HG02571 (cell line): Measurements from ENCODE around the gene PAX9.

Experiments used
- ATAC-seq: cut with Tn5 transposase; IDR thresholded peaks from one replicate; pipeline ENCODE4 v1.9.1; 2021; ENCODE audit warnings: mild to moderate bottlenecking, moderate library complexity; ENCODE audit not compliant: unreplicated experiment

PAX9 gene

DNA sequence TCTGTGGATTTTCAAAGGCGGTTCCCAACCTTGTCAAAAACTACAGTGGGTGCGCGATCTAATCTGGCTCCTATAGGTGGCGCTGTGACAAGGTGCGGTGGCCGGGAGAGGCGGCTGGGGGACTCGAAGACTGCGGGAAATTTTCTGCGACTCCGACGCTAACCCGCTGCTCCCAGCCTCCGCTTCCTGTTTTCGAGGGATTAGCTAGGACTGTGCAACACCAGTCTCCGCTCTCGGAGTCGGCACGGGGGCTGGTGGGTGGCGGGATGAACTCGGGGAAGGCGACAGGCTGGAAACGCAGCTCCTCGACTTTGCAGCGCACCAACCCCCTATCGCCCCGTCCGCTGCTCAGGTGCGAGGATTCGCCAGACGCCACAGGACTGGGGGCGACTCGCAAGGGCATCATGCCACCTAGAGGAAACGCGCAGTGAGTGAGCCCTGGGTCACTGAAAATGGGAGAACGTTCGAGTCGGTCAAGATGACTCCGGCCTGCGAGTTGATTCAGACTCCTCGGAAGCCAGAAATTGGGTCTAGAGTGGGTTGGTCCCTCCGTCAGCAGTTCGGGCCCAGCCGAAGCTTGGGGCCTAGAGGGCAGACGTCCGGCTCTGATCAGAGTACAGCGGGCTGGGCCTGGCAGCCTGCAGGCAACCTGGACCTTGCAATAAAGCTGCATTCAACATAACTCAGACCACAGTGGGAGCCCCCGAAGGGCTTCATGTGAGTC is 5.5 kb upstream of the PAX9 start:
- no peak for ATAC-seq

DNA sequence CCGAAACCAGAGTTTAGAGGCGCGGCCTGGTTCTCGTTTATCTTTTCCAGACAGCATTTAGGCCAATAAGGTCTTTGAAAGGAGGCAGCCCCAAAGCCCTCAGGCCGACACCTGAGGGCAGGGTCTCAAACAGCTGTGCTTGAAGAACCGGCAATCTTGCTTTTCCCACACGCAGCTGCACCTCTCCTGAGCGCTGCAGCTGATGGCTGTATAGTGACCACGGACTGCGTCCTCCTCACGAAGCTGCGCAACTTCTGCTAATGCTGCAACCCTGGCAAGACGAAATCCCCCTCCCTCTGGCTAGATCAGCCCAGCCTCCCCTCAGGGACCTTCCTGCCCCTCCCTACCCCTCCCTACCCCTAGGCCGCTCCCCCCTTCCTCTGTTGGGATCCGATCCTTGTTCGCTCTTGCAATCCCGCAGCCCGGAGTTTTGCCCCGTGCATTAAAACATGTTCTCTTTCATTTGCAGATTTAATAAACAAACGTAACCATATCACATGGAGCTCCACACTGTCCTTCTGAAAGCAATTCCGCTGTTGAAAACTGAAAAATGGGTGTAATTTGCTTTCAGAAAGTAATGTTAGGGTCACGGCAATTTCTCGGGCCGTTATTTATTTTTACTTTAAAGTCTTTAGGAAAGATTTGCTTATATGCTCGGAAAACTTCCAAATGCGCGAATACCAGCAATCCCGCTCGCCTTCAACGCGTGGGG is 4.8 kb upstream of the PAX9 start:
- no peak for ATAC-seq

DNA sequence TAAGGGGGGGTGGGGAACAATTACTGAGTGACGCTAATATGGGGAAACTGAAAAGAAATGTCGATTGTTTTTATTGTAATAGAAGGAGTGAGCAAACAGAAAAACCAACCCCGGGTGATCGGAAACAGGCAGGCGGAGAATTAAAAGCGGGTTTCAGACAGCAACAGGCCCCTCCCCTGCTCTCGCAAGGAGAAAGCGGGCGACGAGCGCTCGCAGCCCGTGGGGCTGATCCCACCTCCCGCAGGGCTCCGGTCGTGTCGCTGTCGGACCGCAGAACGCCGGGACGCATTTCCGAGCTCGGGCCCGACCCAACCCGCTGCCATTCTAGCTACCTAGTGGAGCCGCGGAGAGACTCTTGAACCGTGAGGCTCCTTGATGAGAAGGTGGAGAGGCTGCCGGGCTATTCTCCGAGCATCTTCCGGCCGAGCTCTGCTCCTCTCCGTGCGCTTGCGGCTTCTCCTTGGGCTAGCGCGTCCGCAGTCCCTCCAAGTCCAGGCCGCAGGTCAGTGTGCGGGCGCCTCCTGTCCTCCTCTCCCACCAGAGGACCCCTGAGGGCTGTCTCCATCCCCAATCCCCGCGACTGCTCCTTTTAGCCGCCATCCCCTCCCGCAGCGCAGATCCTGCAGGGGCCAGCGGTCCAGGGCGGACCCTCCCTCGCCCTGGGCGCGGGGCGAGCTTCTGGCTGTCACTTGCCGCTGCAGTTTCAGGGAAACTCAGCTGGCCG is 4.1 kb upstream of the PAX9 start:
- ATAC-seq = no peak

DNA sequence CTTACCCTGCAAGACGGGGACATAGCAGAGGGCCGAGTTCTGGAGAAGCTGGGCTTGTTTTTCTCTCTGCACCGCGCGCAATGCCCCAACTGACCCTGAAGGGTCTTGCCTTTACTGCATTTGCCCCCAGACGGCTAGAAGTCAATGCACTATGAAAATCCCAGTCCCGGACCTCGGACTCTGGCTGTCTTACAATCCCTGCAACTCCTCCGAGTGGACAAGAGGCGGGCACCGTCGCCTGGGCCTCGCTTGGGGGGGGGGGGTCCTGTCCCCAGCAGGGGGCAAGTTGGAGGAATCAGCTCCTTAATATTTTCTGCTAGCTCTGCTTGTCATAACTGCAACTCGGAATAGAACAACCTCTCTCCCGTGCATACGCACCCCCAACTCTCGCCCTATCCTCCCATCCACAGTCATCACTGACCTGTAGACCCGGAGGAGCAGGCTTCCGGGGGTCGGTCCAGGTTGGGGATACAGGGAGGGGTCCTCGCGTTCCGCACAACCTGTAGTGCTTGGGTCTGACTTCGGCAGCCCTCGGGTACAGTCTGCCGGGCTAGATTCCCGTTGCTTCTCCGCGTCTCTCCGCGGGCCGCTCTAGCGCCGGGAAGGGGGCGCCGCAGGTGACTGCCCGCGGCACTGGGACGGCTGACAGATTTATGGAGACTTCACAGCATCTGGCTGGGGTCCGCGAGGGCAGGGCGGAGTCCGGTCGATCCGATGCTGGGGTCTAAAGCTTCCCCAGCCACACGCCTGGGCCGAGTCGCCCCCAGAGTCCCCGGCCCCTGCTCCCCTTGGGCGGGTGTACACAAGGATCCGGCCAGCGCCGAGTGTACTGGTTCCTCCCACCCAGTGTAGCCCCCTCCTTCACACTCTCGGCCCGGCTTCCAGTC is 3.3 kb upstream of the PAX9 start:
- no peak for ATAC-seq

DNA sequence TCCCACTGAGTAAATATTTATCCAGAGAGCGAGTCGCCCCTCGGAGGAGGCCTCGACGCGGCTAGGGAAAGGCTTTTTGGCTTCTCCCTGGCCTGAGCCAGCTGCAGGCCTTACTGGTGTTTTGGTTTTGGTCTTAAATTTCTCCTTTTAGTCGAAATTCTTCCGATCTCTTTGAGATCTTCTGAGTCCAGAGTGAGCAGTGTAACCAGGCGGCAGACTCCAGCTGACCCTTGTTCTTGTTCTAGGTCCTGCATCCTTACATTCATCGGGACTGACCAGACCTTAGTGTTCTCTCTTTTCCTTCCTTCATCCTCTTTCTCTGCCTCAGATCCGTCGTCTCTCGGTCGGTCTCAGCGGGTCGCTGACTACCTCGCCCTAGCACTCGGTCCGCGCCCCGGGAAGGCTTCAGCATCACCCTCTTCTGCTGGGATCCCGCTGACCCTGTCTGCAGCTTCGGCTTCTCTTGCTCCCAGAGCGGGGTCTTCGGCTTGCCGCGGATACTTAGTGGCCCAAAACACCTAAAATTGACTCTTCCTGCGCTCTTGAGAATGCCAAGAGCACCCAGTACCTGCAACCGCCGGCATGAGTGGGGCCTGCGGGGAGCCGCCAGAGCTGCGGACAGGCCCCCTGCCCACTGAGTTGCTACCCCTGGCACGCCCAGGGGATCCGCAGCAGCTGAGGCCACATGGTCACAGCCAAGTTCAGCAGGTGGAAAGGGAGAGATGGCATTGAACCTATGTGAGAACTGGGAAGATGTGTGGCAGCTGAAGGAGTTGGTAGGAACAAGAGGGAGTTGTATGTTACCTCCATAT is 2.4 kb upstream of the PAX9 start:
- ATAC-seq = no peak

DNA sequence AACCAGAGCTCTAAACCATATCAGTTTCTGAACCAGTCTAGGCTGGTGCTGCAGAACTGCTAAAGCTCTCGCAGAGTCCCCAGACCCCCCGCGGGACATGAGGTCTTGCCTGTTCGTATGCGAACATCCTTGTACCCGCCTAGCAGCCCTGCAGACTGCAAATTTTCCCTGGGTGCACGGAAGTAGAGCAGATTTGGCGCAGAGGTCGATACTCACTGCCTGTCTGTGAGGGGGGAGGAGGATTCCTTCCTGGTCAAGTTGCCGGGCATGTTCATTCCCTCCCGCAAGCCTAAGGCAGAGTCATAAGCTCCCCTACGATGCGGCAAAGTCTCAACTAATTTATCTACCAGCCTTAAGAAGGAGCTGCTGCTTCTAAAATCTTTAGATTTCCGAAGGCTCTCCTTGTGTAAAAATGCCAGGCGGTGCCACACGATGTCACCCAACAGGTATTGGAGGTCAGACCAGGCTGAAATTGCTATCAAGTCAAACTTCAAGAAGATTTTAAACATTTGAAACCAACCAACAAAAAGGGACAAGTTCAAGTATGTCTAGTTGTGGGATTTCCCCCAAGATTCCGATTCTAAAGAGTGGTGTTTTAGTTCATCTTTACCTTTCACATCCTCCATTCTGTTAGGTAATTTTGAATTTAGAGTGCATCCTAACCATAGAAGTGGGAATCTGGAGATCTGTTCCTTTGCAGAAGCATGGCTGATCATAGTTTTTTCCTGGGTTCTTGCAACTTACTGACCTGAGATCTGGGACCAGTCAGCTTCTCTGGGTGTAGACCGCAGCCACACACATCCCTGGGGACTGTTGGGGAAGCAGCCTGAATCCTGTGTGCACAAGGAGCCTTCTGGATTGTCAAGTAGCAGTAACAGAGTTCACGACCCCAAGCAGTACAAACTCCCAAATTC is 1.6 kb upstream of the PAX9 start:
- ATAC-seq = no peak

DNA sequence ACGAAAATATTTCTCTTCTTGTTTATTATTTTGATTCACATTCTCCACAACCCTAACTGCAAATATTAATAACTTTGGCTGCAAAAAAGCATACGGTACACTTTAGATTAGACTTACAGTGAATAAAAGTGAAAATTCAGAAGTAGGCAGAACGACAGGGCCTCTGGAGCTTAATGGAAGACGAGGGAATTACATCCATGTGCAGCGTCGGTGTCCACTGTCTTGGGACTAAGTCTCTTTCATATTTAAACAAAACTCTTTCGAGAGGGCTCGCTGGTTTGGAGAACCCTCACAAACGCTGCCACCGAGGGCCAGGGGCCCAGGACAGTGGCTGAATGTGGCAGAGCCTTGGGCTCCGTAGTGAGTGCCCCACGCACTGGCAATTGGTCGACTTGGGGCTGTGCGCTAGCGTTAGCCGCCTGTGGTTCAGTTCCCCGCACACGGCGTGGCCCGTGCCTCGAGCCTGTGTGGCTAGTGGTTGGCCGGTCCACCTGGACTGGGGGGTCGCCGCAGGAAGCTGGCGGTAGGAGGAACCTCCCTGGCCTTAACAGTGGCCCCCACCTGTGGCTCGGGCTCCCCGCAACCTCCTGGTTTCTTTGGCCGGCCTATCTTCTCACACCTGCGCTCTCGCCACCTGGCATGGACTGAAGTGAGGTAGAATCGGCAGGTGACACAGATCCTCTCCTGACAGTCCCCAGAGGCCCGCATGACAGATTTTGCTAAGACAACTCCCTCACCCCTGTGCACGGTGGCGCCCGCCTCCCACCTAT is 739 bp upstream of the PAX9 start:
- ATAC-seq = no peak

DNA sequence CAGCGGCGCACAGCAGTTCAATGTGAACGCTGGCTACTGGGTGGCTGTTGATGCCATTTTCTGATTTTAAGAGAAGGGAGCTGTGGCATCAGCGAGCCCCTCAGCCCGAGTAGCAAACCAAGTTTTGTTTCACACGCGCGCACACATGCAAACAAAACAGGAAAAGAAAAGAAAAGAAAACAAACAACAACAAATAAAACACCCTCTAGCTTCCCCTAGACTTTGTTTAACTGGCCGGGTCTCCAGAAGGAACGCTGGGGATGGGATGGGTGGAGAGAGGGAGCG is 540 bp downstream of the PAX9 start:
- no peak for ATAC-seq

DNA sequence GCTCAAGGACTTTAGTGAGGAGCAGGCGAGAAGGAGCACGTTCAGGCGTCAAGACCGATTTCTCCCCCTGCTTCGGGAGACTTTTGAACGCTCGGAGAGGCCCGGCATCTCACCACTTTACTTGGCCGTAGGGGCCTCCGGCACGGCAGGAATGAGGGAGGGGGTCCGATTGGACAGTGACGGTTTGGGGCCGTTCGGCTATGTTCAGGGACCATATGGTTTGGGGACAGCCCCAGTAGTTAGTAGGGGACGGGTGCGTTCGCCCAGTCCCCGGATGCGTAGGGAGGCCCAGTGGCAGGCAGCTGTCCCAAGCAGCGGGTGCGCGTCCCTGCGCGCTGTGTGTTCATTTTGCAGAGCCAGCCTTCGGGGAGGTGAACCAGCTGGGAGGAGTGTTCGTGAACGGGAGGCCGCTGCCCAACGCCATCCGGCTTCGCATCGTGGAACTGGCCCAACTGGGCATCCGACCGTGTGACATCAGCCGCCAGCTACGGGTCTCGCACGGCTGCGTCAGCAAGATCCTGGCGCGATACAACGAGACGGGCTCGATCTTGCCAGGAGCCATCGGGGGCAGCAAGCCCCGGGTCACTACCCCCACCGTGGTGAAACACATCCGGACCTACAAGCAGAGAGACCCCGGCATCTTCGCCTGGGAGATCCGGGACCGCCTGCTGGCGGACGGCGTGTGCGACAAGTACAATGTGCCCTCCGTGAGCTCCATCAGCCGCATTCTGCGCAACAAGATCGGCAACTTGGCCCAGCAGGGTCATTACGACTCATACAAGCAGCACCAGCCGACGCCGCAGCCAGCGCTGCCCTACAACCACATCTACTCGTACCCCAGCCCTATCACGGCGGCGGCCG is 1.1 kb downstream of the PAX9 start:
- no peak for ATAC-seq

DNA sequence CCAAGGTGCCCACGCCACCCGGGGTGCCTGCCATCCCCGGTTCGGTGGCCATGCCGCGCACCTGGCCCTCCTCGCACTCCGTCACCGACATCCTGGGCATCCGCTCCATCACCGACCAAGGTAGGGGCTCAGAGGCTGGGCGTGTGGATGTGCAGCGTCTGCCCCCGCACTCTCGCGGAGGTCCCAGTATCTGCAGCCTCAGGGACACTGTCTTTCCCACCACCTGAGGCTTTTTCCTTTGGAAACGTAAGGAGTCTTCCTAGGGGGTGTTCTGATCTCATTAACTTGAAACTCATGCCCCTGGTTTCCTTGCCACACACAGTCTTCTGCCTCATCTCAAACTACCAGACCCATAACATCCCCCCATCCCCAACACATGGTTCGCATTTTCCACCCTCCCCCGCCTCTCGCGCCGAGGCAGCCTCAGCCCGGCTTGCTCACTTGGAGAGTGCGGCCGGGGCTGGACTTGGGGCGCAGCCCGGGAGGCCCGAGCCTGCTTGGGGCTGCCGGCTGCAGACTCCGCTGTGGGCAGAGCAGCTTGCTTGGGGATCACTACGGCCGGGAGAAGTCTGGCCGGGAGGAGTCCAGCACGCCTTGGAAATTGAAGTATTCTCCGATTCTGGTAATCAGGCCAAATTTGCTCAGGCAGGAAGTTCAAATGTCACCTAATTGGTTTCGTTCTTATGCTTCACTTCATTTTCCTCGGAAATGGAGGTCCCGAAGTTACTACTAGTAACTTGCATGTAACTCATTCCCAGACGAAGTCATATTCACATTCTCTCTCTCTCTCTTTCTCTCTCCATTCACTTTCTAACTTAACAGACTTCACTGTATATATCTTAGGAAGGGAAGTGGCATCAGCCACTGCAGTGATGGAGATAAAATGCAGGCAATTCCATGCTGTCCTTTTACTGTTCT is 2.0 kb downstream of the PAX9 start:
- ATAC-seq = no peak

DNA sequence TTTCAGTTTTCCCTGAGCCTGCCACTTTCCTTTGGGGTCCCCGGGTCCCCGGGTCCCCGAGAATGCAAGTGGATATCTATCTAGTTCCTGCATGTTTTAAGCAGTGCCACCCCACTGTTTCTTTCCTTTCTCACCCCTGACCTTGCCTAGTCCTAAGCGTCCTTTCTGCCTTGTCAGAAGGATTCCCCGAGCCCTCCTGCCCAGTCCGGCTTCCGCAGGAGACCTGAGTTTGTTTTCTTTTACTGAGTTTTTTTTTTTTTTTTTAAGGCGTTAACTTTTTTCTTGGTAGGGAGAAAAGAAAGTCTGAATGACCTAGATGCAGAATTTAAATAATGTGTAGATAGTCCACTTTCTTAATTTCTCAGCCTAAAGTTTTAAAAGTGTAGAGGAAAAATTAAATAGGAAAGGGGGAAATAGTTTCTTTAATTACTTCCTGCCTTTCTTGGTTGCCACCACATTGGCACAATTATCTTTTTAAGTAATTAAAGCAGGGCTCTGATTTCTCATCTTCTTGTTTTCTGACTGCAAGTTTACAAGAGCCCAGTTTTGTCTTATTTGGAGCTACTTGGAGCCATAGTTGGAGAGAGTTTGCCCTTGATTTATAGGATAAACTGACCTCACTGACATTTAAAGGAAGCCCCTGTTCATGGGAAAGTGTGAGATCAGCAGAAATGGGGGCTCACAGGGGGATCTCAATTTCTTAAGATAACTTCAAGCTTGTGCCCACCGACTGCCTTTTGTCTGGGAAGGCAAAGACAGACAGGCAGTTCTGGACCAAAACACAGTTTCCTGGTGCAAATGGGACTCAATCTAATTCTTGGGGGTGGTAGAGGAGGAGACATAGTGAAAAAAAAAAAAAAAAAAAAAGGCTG is 2.9 kb downstream of the PAX9 start:
- no peak for ATAC-seq

DNA sequence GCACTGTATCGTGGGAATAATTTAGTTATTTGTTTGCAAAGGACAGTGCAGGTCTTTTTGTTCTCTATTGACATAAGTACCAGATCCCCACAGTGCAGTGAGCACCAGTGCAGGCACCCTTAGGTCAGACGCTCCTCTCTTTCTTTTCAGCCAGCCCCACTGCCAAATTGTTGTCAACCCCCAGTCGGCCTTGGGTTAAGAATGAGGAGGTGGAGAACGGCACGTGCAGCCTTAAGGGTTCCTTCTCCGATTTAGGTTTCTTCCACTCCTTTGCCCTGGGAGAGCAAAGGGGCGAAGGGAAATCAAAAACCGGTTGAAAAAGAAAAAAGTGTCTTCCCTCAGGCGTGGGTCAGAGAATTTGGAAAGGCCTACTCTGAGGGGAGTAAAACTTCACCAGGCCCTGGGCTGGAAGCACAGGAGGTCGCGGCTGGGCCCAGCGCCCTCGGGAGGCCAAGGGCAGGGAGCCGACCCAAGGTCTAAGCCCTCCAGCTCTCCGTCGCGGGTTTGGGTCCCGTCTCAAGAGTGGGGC is 4.3 kb downstream of the PAX9 start:
- ATAC-seq = no peak

DNA sequence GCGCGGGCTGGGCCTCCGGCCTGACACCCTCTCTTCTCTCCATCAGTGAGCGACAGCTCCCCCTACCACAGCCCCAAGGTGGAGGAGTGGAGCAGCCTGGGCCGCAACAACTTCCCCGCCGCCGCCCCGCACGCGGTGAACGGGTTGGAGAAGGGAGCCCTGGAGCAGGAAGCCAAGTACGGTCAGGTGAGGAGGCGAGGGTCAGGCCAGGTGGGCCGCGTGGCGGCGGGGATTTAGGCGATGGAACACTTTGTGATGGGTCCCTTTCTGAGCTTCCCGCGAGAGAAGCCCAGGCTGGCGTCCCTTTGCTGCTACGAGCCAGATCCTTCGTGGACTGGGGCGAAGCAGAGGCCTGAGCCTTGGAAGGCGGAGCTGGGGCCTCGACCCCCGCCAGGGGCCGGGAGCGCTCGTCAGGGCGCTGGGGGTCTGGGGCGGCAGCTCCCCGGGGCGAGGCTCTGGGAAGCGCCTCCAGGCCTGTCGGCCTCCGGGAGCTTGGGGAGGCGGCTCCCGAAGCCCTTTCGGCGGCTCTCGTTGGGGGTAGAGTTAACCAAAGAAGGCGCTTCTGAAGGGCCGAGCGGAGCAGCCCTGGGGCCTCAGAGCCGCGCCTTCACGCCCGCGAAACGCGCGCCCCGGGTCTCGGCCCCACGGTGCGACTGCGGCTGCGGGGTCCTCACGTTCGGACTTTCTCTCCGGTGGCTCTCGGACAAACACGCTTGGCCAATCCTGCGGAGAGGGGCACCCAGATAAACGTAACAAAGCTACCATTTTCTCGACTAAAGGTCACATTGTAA is 5.0 kb downstream of the PAX9 start:
- ATAC-seq = no peak

DNA sequence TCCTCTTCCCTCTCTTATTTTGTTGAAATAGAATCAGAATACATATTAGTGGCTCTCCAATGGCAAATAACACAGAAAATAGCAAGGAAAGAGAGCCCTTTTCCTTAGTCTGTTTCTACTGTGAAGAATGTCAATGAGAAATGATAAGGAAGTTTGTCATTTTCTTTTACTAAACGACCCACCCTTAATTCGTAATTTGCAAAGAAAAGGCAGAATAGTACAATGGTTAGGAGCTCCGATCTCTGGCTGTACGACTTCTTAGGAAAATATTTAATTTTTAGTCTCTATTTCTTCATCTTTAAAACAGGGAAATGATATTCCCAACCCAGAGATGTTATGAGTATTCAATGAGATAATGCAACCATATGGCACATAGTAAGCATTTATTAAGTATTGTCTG is 6.0 kb downstream of the PAX9 start:
- no peak for ATAC-seq

DNA sequence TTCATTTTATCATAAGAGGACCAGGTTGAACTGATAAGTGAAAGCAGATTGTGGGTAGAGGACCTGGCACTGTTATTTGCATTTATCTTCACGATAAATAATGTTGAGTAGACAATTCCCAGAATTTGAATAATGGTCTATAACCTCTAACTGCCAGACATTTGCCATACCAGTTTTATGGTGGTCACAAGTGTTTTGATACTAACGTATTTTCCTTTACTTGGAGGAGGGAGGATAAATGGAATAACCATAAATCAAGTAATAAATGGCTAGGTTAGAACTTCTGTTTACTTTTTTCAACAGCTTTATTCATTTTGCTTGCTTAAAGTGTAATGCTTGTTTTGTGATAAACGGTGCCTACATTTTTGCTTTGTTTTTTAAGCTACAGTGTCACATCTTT is 9.5 kb downstream of the PAX9 start:
- ATAC-seq = no peak
